ENCODE data around the gene EOLA2.
"Not testable (repeated sequence)": the region's sequence is repeated elsewhere in the genome, so short reads cannot be mapped to it uniquely, and the experiment has no call there.

GRCh38 chrX:149940674-149941024, 2.4 kb upstream of the EOLA2 start:
- peak; percentile 19 to 56 (median 45) for TF ChIP-seq CTCF (IDR thresholded peaks at IDR 0.05)
- not testable (repeated sequence) for TF ChIP-seq POLR2A (IDR thresholded peaks at IDR 0.05)
